NCI-H345 treated with DMSO at 0.1 percent for 48 hours (cell line): ENCODE data around the gene QPCT.

Source experiments
- DNase-seq: peaks from one replicate; lab custom pipeline; 2025; ENCODE audit not compliant: unreplicated experiment; lab: John Stamatoyannopoulos, UW

The QPCT gene

DNA sequence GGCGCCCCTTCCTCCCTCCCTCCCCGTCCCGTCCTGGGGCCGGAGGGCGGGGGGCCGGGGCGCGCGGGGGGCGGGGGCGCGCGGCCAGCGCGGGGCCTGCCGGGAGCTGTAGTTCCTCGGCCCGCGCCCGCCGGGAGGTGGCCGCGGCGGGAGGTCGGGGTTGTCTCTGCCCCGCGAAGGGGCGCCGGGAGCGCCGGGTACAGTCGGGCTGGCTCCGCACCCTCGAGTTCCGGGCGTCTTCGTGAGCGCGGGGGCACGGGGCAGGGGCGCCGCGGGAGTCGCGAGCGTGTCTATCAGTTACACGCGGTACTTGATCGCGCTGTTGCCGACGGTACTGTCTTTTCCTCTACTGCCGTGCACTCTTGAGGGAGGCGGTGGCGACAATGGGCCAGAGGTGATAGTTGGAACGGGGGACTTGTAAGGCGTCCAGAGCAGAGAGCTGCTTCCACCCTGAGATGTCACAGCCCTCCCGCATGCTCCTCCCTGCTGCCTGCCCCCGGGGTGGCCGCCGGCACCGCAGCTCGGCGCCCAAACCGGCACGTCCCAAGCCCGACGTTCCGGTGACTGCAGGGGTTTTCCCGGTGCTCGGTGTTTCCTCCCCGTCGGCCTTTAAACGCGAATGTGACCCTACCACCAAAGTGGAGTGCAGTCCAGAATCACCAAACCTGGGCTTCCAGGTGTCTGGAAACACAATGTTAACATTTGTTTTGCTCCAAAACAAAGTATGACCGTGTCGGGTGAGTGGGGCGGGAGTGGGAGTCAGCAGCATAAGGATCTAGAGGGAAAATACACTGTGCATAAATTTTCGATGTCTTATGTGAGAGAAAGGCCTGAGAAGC is 19.4 kb upstream of the QPCT start, which contains the start of gene PRKD3:
Gene PRKD3, minus strand, starts transcription at position 48 of the 839 bp plus-strand sequence. CDS start 8,309 bp downstream, outside the sequence.
- peak; percentile 71 for DNase-seq

DNA sequence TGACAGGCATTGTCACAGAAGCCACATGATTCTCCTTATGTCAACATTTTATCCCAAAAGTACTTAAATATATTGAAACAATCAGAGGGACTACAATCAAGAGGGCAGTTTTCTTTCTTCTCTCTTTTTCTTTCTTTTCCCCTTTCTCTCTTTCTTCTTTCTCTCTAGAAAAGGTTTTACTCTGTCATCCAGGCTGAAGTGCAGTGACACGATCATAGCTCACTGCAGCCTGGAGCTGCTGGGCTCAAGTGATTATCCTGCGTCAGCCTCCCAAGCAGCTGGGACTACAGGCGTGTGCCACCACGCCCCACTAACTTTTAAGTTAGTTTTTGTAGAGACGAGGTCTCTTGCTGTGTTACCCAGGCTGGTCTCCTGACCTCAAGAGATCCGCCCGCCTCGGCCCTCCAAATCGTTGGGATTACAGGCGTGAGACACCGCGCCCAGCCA is 18.8 kb upstream of the QPCT start:
- DNase-seq: no peak

DNA sequence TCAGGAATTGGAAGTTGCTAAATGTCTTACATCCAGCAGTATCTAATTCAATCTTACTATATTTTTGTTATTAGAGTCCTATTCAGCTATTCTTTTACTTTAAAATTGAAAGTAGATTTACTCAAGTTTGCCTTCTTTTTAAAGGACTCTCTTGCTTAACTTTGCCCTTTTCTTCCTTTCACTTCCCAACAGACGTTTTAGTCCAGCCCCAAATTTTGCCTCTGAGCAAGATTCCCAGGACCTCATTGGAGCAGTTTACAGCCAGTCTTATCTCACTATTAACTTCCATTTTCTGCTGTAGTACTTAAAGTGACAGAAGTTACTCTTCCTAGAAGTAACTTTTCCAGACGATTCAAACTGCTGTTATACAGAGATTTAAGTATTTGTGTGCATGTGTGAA is 18.1 kb upstream of the QPCT start:
- DNase-seq: no peak

DNA sequence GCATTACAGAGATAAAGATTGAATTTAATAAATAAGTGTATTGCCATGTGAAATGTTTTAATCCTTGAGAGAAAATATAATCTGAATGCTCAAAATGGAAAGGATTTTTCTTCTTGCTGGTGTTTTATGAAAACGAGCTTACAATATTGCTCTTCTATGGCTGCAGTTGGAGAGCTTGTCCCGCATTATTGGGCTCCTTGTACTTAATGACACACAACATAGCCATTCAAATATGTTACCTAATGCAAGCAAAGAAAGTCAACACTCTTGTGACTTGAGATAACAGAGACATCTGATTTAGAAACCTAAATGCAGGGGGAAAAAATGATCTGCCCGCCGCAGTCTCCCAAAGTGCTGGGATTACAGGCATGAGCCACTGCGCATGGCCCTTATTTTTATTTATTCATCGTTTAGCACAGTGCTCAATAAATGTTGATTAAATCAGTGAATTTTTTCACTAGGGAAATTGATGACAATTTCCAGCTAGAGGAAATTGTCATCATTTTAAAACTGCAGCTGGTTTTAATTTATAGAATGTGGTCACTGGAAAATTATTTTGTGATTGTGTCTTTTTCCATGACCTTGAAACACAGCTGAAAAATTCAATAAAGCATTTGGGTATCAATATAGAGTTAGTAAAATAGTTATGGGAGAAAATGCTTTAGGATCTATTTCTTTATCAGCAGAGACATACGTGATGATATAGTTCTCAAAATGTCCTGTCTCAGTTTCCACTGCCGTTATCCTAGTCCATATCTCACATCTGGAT is 17.4 kb upstream of the QPCT start:
- DNase-seq: no peak

DNA sequence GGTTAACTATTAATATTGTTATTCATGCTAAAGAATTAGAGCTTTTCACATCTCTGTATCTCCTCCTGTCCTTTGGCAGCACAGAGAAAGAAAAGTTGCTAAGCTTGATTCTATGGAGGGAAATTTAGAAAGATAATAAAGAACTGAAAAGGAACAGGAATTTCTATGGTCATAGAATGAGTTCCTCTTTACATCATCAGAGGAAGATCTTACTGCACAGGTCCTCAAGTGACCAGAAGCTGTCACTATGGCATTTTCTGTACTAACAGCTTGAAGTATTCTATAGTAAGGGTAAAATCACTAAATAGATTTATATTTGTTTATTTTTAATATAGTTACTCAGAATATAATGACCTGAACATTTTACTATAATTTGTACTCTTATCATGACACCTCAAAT is 13.7 kb upstream of the QPCT start:
- DNase-seq: no peak

DNA sequence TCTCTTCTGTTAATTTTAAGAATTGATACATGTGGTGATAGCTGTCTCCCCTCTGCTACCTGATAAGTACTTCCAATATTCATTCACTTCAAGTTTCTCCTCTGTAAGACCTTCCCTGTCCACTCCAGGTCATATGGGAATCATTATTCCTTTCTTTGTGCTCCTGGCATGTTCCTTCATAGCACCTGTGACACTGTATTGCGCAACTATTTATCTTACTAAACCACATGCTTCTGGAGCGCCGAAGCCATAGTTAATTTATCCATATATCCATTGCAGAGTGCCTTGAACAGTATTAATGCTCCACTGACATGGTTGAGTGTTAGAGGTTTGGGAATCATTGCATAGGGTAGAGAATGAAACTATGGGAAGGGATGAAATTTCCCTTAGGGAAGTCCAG is 11.9 kb upstream of the QPCT start:
- no peak for DNase-seq

DNA sequence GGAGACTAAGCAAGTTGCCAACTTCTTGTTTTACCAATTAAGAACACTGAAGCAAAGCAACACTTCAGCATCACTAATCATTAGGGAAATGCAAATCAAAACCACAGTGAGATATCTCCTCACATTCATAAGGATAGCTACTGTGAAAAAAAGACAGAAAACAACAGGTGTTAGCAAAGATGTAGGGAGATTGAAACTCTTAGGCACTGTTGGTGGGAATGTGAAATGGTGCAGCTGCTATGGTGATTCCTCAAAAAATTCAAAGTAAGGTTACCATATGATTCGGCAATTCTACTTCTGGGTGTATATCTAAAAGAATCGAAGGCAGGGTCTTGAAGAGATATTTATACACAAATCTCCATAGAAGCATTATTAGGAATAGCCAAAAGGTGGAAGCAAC is 11.2 kb upstream of the QPCT start:
- no peak for DNase-seq

DNA sequence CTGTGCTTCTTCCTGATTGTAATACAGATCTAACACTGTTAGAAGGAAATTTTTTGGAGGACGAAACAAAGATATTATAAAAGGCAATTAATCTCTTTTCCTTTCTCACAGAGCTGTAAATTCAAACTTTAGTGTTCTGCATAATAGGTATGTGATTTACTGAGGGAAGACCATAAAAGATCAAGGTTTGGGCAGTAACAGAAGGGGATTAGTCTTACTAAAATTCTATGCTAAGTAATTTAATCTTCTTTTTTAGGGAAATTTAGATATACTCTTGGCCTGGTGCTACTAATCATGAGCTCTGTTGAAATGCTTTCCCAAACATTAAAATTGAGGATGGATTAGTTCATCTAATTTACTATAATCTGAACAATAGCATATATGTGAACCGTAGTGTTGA is 8.8 kb upstream of the QPCT start:
- DNase-seq: no peak

DNA sequence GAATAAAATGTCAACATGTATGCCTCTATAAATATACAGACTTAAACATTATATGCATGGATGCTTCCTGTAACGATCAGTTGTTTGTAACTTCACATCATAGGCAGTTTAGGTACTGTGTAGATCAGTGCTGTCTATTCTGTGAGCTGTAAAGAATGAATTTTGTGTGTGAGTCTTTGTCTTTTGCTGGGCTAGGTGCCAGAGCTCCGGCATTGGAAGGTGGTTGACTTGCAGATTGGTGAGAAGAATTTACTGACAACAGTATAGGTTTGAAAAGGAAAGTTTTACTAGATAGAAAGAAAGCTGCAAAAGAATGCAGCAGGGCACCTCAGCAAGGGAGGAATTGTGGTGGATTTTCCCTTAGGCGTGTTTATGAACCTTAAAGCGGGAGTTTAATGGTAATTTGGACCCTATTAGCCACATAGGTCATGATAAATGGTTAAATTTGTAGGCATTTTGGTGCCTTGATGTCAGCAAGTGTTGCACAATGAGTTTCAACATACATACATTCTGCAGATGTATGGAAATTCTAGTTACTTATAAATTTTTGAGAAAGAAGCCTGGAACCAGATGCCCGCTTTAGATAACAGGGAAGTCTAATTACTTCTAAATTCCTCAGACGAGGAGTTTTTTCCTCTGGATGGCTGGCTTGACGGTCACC is 6.7 kb upstream of the QPCT start:
- no peak for DNase-seq

DNA sequence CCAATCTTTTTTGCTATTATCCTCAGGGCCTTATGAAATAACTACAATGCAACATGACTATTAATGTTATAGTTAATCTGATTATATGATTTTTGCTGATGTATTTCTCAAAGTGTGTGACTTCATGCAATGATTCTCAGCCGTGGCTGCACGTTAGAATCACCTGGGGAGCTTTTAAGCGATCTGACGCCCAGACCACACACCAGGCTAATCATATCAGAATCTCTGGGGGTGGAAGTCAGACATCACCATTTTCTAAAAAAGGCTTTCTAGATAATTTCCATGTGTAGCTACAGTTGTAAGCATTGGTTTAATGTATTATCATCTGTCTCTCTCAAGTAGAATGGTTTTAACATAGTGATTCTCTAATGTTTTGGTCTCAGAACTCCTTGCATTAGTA is 5.5 kb upstream of the QPCT start:
- no peak for DNase-seq

DNA sequence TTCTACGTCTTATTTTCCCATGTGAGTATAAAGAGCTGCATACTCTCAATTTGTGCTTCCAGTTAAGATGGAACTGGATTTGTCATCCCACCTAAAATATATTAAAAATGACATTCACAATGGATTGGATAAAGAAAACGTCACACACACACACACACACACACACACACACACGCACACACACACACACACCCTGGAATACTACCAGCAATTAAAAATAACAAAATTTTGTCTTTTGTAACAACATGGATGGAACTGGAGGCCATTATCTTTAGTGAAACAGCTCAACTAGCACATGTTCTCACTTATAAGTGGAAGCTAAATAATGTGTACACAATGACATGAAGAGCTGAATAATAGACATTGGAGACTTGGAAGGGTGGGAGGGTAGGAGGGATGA is 3.8 kb upstream of the QPCT start:
- DNase-seq: peak; percentile 9

DNA sequence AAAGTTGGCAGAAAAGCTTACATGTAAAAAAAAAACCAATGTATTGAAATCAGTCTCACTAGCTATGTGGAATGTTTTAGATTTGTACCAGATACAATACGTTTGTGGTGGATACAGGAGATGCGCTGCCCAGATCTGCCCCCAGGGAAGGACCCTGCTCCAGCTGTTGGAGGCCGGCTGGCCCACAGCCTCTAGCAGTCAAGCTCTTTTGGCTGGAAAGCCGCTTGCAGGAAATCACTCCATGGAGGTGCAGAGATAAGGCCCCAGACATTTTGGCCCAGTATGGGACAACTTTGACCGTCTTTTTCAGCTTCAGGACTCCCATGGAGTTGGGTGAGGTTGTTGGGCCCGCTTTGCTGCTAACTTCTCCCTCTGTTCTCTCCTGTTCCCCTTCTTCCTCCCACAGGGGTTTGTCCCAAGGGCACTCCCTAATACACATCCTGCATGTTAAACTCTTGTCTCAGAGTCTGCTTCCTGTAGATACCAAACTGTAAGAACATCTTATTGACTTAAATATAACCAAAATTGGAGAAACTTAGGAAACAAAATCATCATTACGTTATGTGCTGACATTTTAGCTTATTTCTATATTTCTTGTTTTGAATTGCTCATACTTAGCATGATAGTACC is 1.7 kb upstream of the QPCT start:
- DNase-seq: no peak

DNA sequence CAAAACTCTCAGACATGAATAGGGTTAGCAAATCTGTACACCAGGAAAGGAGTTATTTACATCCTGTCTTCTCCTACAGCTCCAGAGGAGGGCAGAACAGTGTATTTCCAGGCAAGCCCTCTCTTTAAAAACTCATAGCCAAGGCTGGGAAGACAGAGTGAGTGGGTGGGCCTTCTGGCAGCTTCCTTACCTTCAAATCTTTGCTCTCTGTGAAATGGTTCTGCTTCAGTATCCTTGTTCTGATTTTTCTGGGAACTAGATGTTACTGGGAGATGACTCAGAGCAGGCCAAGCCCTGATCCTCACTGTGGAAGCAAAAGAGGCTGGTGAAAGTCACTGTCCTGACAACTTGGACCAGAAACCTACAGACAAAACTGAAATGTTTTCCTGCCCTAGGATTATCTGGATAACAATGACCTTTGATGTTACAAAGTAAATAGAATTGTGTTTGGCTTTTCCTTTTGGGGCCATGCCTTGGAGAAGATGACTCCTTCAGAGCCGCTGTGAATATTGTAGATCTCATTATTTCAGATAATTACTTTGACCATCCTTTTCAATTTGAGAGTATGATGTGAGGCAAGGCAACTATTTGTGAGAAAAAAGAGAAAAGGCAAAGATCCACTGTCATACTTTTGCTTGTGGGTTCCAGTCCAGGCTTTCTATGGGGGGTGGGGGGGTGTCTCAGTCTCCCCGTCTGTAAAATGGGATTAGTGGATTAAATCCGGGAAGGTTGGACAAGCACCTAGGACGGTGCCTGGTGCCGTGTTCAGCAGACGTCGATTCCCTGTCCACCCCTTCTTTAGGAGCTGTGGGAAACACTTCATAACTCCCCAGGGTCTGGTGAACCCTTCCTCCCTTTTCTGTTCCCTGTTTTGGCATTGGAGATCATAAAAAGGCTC is 644 bp upstream of the QPCT start:
- no peak for DNase-seq

DNA sequence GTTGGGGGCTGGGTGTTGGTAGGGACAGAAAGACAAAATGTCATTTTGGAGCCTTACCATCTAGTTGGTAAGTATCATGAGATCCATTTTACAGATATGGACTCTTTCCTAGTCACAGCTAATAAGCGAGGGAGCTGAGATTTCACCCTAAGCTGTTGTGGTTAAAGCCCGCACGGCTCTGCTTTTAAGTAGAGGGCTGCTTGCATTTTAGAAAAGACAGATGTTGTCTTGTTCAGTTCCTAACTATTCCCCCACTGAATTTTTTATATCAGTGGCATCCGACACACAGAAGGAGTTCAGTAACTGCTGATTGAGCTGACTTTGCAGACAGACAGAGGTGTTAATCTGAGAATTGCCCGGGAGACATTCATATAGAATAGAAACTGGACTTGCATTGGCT is 3.7 kb downstream of the QPCT start:
- DNase-seq: no peak

DNA sequence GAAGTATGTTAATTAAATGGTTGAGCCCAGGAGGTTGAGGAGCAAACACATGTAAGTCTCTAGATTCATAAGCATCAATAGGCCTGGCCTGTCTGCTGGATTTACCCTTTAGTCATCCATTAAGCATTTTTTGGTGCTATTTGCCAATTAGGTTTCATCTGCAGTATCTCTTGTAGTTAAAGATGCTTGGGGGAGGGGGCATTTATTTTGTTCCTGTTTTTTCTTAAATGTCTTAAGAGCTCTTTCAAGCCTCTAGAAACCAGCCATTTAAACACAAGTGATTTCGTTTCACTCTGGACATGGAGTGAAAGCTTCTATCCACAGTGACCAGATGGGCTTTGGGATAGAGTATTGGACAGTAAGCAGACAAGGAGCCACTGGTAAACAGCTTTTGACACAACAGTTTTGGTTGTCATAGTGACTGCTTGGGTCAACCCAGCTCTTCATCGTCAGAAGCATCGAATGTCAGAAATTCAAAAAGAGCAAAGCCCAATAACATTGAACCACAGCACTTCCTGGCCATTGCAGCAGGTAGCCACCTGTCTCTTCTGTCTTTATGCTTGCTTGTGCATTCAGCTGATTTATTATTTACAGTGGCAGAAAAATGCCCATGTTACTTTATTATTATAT is 4.9 kb downstream of the QPCT start:
- peak; percentile 33 for DNase-seq

DNA sequence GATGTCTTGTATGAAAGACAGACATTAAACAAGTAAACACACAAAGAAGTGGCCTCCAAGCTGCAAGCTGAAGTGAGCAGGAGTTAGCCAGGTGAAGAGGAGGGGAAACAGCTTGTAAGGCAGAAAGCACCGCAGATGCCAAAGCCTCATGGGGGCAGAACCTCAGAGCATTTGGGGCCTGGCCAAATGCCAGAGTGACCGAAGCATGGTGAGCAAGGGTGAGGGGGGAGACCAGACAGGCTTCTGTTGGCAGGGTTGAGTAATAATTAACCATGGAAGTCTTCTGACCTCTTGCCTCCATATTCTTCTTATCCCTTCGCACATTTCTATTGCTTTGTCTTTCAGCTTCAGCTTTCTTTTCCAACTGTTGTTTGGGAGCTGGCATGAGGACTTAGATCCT is 5.6 kb downstream of the QPCT start:
- peak; percentile 33 for DNase-seq

DNA sequence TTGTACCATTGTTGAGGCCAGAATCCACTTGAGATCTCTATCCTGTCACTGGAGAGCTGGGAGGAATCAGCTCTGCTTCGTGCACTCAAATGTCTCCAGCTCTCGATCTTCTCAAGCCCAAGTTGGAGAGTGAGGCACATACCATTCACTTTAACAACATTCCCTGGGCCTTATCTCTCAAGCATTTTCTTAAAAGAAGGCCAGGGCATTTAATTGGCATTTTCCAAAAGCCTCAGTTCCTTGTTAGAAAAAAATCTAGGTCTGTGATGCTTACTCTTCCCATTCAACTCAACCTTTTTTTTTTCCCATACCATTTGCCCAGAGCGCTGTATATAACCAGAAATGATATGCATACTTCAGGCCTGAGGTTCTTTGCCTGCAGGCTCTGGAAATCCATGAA is 10.1 kb downstream of the QPCT start:
- DNase-seq: no peak

DNA sequence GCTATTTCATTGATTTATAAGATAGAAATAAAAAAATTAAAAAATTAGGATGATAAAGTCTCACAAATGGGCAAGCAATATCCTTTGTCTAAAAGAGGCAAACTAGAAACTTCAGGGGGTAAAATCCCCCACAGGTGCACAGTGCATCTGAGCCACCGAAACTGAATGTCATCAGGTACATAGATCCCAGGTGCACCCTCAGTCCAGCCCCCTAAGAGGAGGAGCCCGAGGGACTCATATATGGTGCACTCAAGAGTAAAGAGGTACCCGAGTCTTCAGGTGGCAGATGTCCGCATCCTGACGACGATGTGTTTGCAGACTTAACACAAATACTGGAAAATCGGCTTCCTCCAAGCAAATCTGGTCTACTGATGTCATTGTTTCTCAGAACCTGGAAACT is 11.3 kb downstream of the QPCT start:
- DNase-seq: no peak

DNA sequence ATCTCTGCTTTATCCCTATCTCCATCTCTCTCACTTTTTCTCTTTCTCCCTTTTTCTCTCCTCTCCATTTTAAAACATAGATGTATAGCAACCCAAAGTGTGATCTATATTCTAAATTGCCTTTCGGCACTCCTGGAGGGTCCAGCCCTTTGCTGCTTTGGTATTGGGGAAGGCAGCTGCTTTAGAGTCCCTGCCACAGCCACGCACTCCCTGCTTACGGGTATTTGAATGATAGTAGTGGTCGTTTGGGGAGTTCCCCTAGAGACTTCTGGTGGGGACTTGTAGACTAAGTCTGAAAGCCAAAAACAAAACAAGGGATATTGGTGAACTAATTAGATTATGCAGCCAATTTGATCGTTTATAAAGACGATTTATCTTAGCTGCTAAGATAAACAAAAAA is 11.9 kb downstream of the QPCT start:
- DNase-seq: no peak

DNA sequence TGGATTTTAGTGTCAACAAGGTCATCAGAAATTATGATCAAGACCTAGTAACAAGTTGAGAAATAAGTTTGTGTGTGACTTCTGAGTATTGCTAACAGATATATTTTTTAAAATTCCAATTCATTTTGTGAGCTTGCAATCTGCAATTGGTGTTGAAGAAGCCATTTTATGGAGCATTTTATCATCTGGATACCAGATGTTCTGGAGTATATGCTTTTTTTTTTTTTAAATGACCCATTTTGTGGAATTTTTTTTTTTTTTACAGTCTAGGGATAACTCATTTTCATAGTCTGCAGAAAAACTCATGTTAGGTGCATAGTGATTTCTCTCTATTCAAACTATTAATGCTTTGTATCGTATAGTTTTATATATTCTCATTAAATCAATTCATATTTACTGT is 12.6 kb downstream of the QPCT start:
- no peak for DNase-seq
